HepG2 (cell line): ENCODE results near the gene NFKBIA. TPM values are rescaled to one million over a fixed set of nuclear protein-coding genes. Genes with fewer than 3 reads are reported as not detected.

ENCODE experiments used
- CBX5 ChIP-seq: sonication (generic); formaldehyde crosslinking; IDR thresholded peaks from 2 replicates; pipeline ENCODE4 v1.4.0; 2020; ENCODE audit warnings: missing genetic modification reagents, borderline replicate concordance
- JUND ChIP-seq: sonication (generic); formaldehyde crosslinking; IDR thresholded peaks from 2 replicates; pipeline ENCODE4 v1.8.0; 2022; ENCODE audit warnings: mild to moderate bottlenecking, missing genetic modification reagents
- NFE2 ChIP-seq: sonication (generic); formaldehyde crosslinking; IDR thresholded peaks from 2 replicates; pipeline ENCODE4 v1.4.0; 2020; ENCODE audit warnings: missing genetic modification reagents
- SALL2 ChIP-seq: sonication (generic); formaldehyde crosslinking; IDR thresholded peaks from 2 replicates; pipeline ENCODE4 v1.8.1; 2023; ENCODE audit warnings: mild to moderate bottlenecking, missing genetic modification reagents, inconsistent platforms
- SMC3 ChIP-seq: IDR thresholded peaks from 2 replicates; pipeline ENCODE4 v1.6.1; 2011; ENCODE audit warnings: low read length, improper control_type of control experiment
- SOX13 ChIP-seq, 3 experiments: fragments of 450-650 bp in 1 of 3; sonication (generic) in 1 of 3; formaldehyde crosslinking in 1 of 3; IDR thresholded peaks in 2 of 3; conservative IDR thresholded peaks in 1 of 3; 2 replicates each; pipeline versions ENCODE4 v1.5.0 to v1.6.1; 2016 to 2020; ENCODE audit warnings: antibody characterized with exemption in 1 of 3, mild to moderate bottlenecking in 1 of 3, missing compliant biosample characterization in 1 of 3, missing genetic modification reagents in 1 of 3, moderate library complexity in 1 of 3
- ZFP62 ChIP-seq: sonication (generic); formaldehyde crosslinking; IDR thresholded peaks from 2 replicates; pipeline ENCODE4 v1.4.0; 2020; ENCODE audit warnings: missing genetic modification reagents
- ZNF225 ChIP-seq: sonication (generic); formaldehyde crosslinking; IDR thresholded peaks from 2 replicates; pipeline ENCODE4 v1.4.0; 2020; ENCODE audit warnings: mild to moderate bottlenecking, missing genetic modification reagents
- ZNF335 ChIP-seq: sonication (generic); formaldehyde crosslinking; IDR thresholded peaks from 2 replicates; pipeline ENCODE4 v1.4.0; 2020; ENCODE audit warnings: missing genetic modification reagents
- ZNF678 ChIP-seq: sonication (generic); formaldehyde crosslinking; IDR thresholded peaks from 2 replicates; pipeline ENCODE4 v1.4.0; 2020; ENCODE audit warnings: mild to moderate bottlenecking, missing genetic modification reagents
- polyA plus RNA-seq, 8 experiments: library from polyadenylated mRNA; depleted of rRNA in 3 of 8; stranded (reverse) in 7 of 8; unstranded in 1 of 8; fragments of >200 nt; fragmentation: Illumina TruSeq in 4 of 8; extraction: Trizol in 4 of 8; gene quantifications; 2 replicates each; pipeline versions ENCODE4 v1.2.1 to v1.2.3, GENCODE V29; 2011 to 2016; ENCODE audit warnings: low read depth in 4 of 8, missing spikeins in 1 of 8, mixed read lengths in 1 of 8; ENCODE audit not compliant: insufficient read depth in 1 of 8
- total RNA-seq, 5 experiments: library from RNA; depleted of rRNA; stranded (reverse); fragments of >200 nt; fragmentation: Illumina TruSeq; extraction: Trizol; gene quantifications; 2 replicates each; pipeline ENCODE4 v1.2.3, GENCODE V29; 2016; ENCODE audit warnings: low read depth in 1 of 5
- TF ChIP-seq, protein P1 (sequence below): sonication (generic); formaldehyde crosslinking; IDR thresholded peaks from 2 replicates; pipeline ENCODE4 v1.9.0; 2021; ENCODE audit warnings: mild to moderate bottlenecking, missing genetic modification reagents
- TF ChIP-seq, protein P2 (sequence below): sonication (generic); formaldehyde crosslinking; IDR thresholded peaks from 2 replicates; pipeline ENCODE4 v1.8.0; 2022; ENCODE audit warnings: mild to moderate bottlenecking, missing genetic modification reagents; ENCODE audit not compliant: insufficient replicate concordance
- TF ChIP-seq, protein P3 (sequence below): IDR thresholded peaks from 2 replicates; pipeline ENCODE4 v1.6.1; 2012; ENCODE audit warnings: low read depth, low read length, improper control_type of control experiment
- TF ChIP-seq, protein P4 (sequence below): sonication (generic); formaldehyde crosslinking; IDR thresholded peaks from 2 replicates; pipeline ENCODE4 v1.5.0; 2020; ENCODE audit warnings: missing genetic modification reagents
- TF ChIP-seq, protein P5 (sequence below): sonication (generic); formaldehyde crosslinking; IDR thresholded peaks from 2 replicates; pipeline ENCODE4 v1.8.0; 2022; ENCODE audit warnings: low read depth, missing genetic modification reagents
- TF ChIP-seq, protein P6 (sequence below): sonication (generic); formaldehyde crosslinking; IDR thresholded peaks from 2 replicates; pipeline ENCODE4 v1.4.0; 2020; ENCODE audit warnings: missing genetic modification reagents, low read depth, mild to moderate bottlenecking, borderline replicate concordance

Gene NFKBIA
- total and polyA plus RNA-seq, 2 of the 13 experiments (the other 11 are each of a cell fraction or from before 2014, with no cell fraction given) = 197 to 319 TPM

DNA sequence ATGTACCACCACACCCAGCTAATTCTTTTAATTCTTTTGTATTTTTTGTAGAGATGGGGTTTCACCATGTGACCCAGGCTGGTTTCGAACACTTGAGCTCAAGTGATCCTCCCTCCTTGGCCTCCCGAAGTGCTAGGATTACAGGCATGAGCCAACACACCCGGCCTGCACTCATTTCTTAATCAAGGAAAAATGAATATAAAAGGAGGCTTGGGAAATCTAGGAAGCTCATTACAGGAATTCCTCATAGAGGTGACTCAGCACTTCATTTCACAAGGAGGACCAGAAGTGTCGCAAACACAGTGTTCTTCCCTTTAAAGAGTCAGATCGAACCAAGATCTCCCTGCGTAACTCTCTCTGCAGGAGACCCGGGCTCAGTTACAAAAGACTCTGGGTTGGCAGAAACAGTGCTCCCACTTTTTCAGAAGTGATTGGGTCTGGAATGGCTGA lies 30.3 kb downstream of the NFKBIA start (continued):
- TF ChIP-seq, protein P1, sequence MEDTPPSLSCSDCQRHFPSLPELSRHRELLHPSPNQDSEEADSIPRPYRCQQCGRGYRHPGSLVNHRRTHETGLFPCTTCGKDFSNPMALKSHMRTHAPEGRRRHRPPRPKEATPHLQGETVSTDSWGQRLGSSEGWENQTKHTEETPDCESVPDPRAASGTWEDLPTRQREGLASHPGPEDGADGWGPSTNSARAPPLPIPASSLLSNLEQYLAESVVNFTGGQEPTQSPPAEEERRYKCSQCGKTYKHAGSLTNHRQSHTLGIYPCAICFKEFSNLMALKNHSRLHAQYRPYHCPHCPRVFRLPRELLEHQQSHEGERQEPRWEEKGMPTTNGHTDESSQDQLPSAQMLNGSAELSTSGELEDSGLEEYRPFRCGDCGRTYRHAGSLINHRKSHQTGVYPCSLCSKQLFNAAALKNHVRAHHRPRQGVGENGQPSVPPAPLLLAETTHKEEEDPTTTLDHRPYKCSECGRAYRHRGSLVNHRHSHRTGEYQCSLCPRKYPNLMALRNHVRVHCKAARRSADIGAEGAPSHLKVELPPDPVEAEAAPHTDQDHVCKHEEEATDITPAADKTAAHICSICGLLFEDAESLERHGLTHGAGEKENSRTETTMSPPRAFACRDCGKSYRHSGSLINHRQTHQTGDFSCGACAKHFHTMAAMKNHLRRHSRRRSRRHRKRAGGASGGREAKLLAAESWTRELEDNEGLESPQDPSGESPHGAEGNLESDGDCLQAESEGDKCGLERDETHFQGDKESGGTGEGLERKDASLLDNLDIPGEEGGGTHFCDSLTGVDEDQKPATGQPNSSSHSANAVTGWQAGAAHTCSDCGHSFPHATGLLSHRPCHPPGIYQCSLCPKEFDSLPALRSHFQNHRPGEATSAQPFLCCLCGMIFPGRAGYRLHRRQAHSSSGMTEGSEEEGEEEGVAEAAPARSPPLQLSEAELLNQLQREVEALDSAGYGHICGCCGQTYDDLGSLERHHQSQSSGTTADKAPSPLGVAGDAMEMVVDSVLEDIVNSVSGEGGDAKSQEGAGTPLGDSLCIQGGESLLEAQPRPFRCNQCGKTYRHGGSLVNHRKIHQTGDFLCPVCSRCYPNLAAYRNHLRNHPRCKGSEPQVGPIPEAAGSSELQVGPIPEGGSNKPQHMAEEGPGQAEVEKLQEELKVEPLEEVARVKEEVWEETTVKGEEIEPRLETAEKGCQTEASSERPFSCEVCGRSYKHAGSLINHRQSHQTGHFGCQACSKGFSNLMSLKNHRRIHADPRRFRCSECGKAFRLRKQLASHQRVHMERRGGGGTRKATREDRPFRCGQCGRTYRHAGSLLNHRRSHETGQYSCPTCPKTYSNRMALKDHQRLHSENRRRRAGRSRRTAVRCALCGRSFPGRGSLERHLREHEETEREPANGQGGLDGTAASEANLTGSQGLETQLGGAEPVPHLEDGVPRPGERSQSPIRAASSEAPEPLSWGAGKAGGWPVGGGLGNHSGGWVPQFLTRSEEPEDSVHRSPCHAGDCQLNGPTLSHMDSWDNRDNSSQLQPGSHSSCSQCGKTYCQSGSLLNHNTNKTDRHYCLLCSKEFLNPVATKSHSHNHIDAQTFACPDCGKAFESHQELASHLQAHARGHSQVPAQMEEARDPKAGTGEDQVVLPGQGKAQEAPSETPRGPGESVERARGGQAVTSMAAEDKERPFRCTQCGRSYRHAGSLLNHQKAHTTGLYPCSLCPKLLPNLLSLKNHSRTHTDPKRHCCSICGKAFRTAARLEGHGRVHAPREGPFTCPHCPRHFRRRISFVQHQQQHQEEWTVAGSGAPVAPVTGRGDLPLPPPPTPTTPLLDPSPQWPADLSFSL = no peak
- TF ChIP-seq ZFP62 (CRISPR knock-in tag) (no peak), NFE2 (CRISPR knock-in tag) (peak; percentile 72; the same call in 1 of the 2 replicates), SMC3 (peak; percentile 67), CBX5 (CRISPR knock-in tag) (0 out of 2 replicates have a peak, but pooled peaks have one; percentile 16), SALL2 (CRISPR knock-in tag) (no peak), ZNF678 (CRISPR knock-in tag) (no peak), ZNF225 (CRISPR knock-in tag) (no peak), ZNF335 (CRISPR knock-in tag) (0 out of 2 replicates have a peak, but pooled peaks have one; percentile 27), SOX13 (IDR thresholded peaks at IDR 0.05) (no peak), SOX13 (CRISPR knock-in tag; conservative IDR thresholded peaks at IDR 0.05 in 1 of 2, IDR thresholded peaks at IDR 0.05 in 1 of 2) (peak in 1 of 2 experiments; percentile 56; a peak in 1 of 4 replicates), JUND (CRISPR knock-in tag) (peak; percentile 72)
- TF ChIP-seq, protein P2, sequence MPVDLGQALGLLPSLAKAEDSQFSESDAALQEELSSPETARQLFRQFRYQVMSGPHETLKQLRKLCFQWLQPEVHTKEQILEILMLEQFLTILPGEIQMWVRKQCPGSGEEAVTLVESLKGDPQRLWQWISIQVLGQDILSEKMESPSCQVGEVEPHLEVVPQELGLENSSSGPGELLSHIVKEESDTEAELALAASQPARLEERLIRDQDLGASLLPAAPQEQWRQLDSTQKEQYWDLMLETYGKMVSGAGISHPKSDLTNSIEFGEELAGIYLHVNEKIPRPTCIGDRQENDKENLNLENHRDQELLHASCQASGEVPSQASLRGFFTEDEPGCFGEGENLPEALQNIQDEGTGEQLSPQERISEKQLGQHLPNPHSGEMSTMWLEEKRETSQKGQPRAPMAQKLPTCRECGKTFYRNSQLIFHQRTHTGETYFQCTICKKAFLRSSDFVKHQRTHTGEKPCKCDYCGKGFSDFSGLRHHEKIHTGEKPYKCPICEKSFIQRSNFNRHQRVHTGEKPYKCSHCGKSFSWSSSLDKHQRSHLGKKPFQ (CRISPR knock-in tag) = peak; percentile 41
- TF ChIP-seq, protein P3, sequence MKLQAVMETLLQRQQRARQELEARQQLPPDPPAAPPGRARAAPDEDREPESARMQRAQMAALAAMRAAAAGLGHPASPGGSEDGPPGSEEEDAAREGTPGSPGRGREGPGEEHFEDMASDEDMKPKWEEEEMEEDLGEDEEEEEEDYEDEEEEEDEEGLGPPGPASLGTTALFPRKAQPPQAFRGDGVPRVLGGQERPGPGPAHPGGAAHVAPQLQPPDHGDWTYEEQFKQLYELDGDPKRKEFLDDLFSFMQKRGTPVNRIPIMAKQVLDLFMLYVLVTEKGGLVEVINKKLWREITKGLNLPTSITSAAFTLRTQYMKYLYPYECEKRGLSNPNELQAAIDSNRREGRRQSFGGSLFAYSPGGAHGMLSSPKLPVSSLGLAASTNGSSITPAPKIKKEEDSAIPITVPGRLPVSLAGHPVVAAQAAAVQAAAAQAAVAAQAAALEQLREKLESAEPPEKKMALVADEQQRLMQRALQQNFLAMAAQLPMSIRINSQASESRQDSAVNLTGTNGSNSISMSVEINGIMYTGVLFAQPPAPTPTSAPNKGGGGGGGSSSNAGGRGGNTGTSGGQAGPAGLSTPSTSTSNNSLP = peak; percentile 77; the same call in 1 of the 2 replicates
- TF ChIP-seq, protein P4, sequence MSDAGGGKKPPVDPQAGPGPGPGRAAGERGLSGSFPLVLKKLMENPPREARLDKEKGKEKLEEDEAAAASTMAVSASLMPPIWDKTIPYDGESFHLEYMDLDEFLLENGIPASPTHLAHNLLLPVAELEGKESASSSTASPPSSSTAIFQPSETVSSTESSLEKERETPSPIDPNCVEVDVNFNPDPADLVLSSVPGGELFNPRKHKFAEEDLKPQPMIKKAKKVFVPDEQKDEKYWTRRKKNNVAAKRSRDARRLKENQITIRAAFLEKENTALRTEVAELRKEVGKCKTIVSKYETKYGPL = peak; percentile 21; the same call in 1 of the 2 replicates
- TF ChIP-seq, protein P5, sequence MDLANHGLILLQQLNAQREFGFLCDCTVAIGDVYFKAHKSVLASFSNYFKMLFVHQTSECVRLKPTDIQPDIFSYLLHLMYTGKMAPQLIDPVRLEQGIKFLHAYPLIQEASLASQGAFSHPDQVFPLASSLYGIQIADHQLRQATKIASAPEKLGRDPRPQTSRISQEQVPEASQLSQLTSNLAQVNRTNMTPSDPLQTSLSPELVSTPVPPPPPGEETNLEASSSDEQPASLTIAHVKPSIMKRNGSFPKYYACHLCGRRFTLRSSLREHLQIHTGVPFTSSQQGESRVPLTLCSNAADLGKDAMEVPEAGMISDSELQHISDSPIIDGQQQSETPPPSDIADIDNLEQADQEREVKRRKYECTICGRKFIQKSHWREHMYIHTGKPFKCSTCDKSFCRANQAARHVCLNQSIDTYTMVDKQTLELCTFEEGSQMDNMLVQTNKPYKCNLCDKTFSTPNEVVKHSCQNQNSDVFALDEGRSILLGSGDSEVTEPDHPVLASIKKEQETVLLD = no peak
- TF ChIP-seq, protein P6, sequence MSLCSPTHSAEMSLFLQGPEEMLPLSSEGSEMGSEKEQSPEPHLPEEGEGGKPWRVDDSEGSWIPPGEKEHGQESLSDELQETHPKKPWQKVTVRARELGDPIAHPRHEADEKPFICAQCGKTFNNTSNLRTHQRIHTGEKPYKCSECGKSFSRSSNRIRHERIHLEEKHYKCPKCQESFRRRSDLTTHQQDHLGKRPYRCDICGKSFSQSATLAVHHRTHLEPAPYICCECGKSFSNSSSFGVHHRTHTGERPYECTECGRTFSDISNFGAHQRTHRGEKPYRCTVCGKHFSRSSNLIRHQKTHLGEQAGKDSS (CRISPR knock-in tag) = 0 out of 2 replicates have a peak, but pooled peaks have one; percentile 35
